Measurements from ENCODE around the gene PFKFB1. TPM values are rescaled to one million over a fixed set of nuclear protein-coding genes. Genes with fewer than 3 reads are reported as not detected.

The PFKFB1 gene
- total RNA-seq, 2 experiments from 2014 or later, result 0.55 to 0.67 TPM

- ChIA-PET CTCF (no interaction called here), POLR2A (no interaction called here)
- Mint-ChIP-seq H3K27me3 (no peaks in the 10 kb centered on the region), H3K27ac (no peak overlapping the region), H3K4me1 (no peaks in the 10 kb centered on the region), H3K9me3 (ENCODE audit: low read depth) (no peaks in the 10 kb centered on the region), H3K36me3 (ENCODE audit: low read depth) (no peaks in the 10 kb centered on the region), H3K4me3 (no peak overlapping the region)
- intact Hi-C loops (cut with DNase I, micrococcal nuclease), result no loop called here
- DNase-seq (no peak), ATAC-seq (no peak)
These were observed 59.1 kb downstream of the PFKFB1 start for GRCh38 chrX:54934890-54935289.

GRCh38 chrX:54934058-54934457 lies 59.9 kb downstream of the PFKFB1 start:
- no peaks in the 10 kb centered on the region for H3K27me3 Mint-ChIP-seq
- POLR2A ChIA-PET, result no interaction called here
- no peaks in the 10 kb centered on the region for H3K9me3 Mint-ChIP-seq (ENCODE audit: low read depth)
- no peak for ATAC-seq
- H3K4me3 Mint-ChIP-seq, result no peak overlapping the region
- no peak for DNase-seq
- CTCF ChIA-PET, result no interaction called here
- H3K27ac Mint-ChIP-seq, result no peak overlapping the region
- H3K36me3 Mint-ChIP-seq (ENCODE audit: low read depth), result no peaks in the 10 kb centered on the region
- no peaks in the 10 kb centered on the region for H3K4me1 Mint-ChIP-seq
- intact Hi-C loops (cut with DNase I, micrococcal nuclease), result no loop called here

GRCh38 chrX:54933150-54933826 lies 60.7 kb downstream of the PFKFB1 start:
- ChIA-PET CTCF (no interaction called here), POLR2A (no interaction called here)
- intact Hi-C loops (cut with DNase I, micrococcal nuclease), result no loop called here

GRCh38 chrX:54931107-54931506 lies 62.9 kb downstream of the PFKFB1 start:
- DNase-seq (no peak), ATAC-seq (no peak)
- Mint-ChIP-seq H3K4me3 (no peak overlapping the region), H3K4me1 (no peaks in the 10 kb centered on the region), H3K27me3 (no peaks in the 10 kb centered on the region), H3K36me3 (ENCODE audit: low read depth) (peaks cover 4% of the 10 kb centered on the region), H3K9me3 (ENCODE audit: low read depth) (no peaks in the 10 kb centered on the region), H3K27ac (no peak overlapping the region)
- intact Hi-C loops (cut with DNase I, micrococcal nuclease), result no loop called here
- CTCF ChIA-PET, result no interaction called here
- POLR2A ChIA-PET, result no interaction called here

More at GRCh38 chrX:54933150-54933826, 60.7 kb downstream of the PFKFB1 start:
- Mint-ChIP-seq H3K9me3 (ENCODE audit: low read depth) (no peaks in the 10 kb centered on the region), H3K4me3 (no peak overlapping the region), H3K27ac (no peak overlapping the region), H3K4me1 (no peaks in the 10 kb centered on the region), H3K27me3 (no peaks in the 10 kb centered on the region), H3K36me3 (ENCODE audit: low read depth) (peaks cover 2% of the 10 kb centered on the region)
- ATAC-seq (no peak), DNase-seq (no peak)

- no peaks in the 10 kb centered on the region for H3K4me1 Mint-ChIP-seq
These were observed 63.5 kb downstream of the PFKFB1 start for GRCh38 chrX:54930291-54931049.

GRCh38 chrX:54928876-54929275 lies 65.1 kb downstream of the PFKFB1 start:
- no peaks in the 10 kb centered on the region for H3K9me3 Mint-ChIP-seq (ENCODE audit: low read depth)
- ChIA-PET POLR2A (no interaction called here), CTCF (no interaction called here)
- DNase-seq (no peak), ATAC-seq (no peak)
- no peak overlapping the region for H3K4me3 Mint-ChIP-seq
- intact Hi-C loops (cut with DNase I, micrococcal nuclease), result no loop called here
- H3K36me3 Mint-ChIP-seq (ENCODE audit: low read depth), result peaks cover 4% of the 10 kb centered on the region
- H3K27ac Mint-ChIP-seq, result no peak overlapping the region
- H3K27me3 Mint-ChIP-seq, result no peaks in the 10 kb centered on the region
- no peaks in the 10 kb centered on the region for H3K4me1 Mint-ChIP-seq

More at GRCh38 chrX:54930291-54931049, 63.5 kb downstream of the PFKFB1 start:
- Mint-ChIP-seq H3K9me3 (ENCODE audit: low read depth) (no peaks in the 10 kb centered on the region), H3K36me3 (ENCODE audit: low read depth) (peaks cover 4% of the 10 kb centered on the region), H3K4me3 (no peak overlapping the region), H3K27me3 (no peaks in the 10 kb centered on the region), H3K27ac (no peak overlapping the region)
- ChIA-PET CTCF (no interaction called here), POLR2A (no interaction called here)
- DNase-seq, result no peak
- intact Hi-C loops (cut with DNase I, micrococcal nuclease), result no loop called here
- no peak for ATAC-seq

- Mint-ChIP-seq H3K9me3 (ENCODE audit: low read depth) (no peaks in the 10 kb centered on the region), H3K4me3 (no peak overlapping the region), H3K36me3 (ENCODE audit: low read depth) (peaks cover 4% of the 10 kb centered on the region), H3K4me1 (no peaks in the 10 kb centered on the region), H3K27me3 (no peaks in the 10 kb centered on the region), H3K27ac (no peak overlapping the region)
- ATAC-seq (no peak), DNase-seq (no peak)
- CTCF ChIA-PET, result no interaction called here
- intact Hi-C loops (cut with DNase I, micrococcal nuclease), result no loop called here
- POLR2A ChIA-PET, result no interaction called here
These were observed 67.0 kb downstream of the PFKFB1 start for GRCh38 chrX:54926978-54927377.

- intact Hi-C loops (cut with DNase I, micrococcal nuclease), result loop anchor here in 1 of 2 experiments (5.0 kb wide), 1 partner anchor 79 kb away; the partner anchor contains the start of gene APEX2
- ChIA-PET CTCF (interaction anchor here (0.6 to 0.7 kb wide), 2 partner anchors 38 to 879 kb away, joined by 3 read pairs; no protein-coding TSS in a partner anchor), POLR2A (no interaction called here)
- Mint-ChIP-seq H3K4me1 (peaks cover 11% of the 10 kb centered on the region), H3K4me3 (no peak overlapping the region), H3K27ac (no peak overlapping the region), H3K36me3 (ENCODE audit: low read depth) (peaks cover 3% of the 10 kb centered on the region), H3K9me3 (ENCODE audit: low read depth) (no peaks in the 10 kb centered on the region), H3K27me3 (no peaks in the 10 kb centered on the region)
- no peak for DNase-seq
- no peak for ATAC-seq
These were observed 70.6 kb downstream of the PFKFB1 start for GRCh38 chrX:54923376-54923775.

- H3K27ac Mint-ChIP-seq, result no peak overlapping the region
- ATAC-seq, result no peak
- no peaks in the 10 kb centered on the region for H3K27me3 Mint-ChIP-seq
- POLR2A ChIA-PET, result no interaction called here
- peak overlapping the region; percentile 79 for H3K4me3 Mint-ChIP-seq
- no peaks in the 10 kb centered on the region for H3K9me3 Mint-ChIP-seq (ENCODE audit: low read depth)
- DNase-seq, result no peak
- peaks cover 11% of the 10 kb centered on the region for H3K4me1 Mint-ChIP-seq
- H3K36me3 Mint-ChIP-seq (ENCODE audit: low read depth), result no peaks in the 10 kb centered on the region
- intact Hi-C loops (cut with DNase I, micrococcal nuclease), result loop anchor here in 1 of 2 experiments (5.0 kb wide), 1 partner anchor 80 kb away; the partner anchor contains the start of gene APEX2
- CTCF ChIA-PET, result interaction anchor here (1.2 kb wide), 1 partner anchor 31 kb away, joined by 5 read pairs; no protein-coding TSS in a partner anchor
These were observed 71.4 kb downstream of the PFKFB1 start for GRCh38 chrX:54922547-54922946.

- peaks cover 11% of the 10 kb centered on the region for H3K4me1 Mint-ChIP-seq
- H3K9me3 Mint-ChIP-seq (ENCODE audit: low read depth), result no peaks in the 10 kb centered on the region
- CTCF ChIA-PET, result interaction anchor here (1.2 kb wide), 1 partner anchor 30 kb away, joined by 5 read pairs; no protein-coding TSS in a partner anchor
- POLR2A ChIA-PET, result no interaction called here
- H3K27ac Mint-ChIP-seq, result peak overlapping the region; percentile 73
- peak overlapping the region; percentile 79 for H3K4me3 Mint-ChIP-seq
- no peaks in the 10 kb centered on the region for H3K27me3 Mint-ChIP-seq
- DNase-seq (peak; percentile 77), ATAC-seq (peak; percentile 88)
- intact Hi-C loops (cut with DNase I, micrococcal nuclease), result loop anchor here in 1 of 2 experiments (1.0 to 5.0 kb wide), 2 partner anchors 81 to 113 kb away; partner anchors contain the start of gene APEX2
- no peaks in the 10 kb centered on the region for H3K36me3 Mint-ChIP-seq (ENCODE audit: low read depth)
These were observed 72.5 kb downstream of the PFKFB1 start for GRCh38 chrX:54921427-54922021.

- no peaks in the 10 kb centered on the region for H3K27me3 Mint-ChIP-seq
- peak; percentile 6 for DNase-seq
- H3K36me3 Mint-ChIP-seq (ENCODE audit: low read depth), result no peaks in the 10 kb centered on the region
- H3K9me3 Mint-ChIP-seq (ENCODE audit: low read depth), result no peaks in the 10 kb centered on the region
- ChIA-PET CTCF (interaction anchor here (1.2 kb wide), 1 partner anchor 29 kb away, joined by 5 read pairs; no protein-coding TSS in a partner anchor), POLR2A (no interaction called here)
- peak within 1 kb of the TSS; percentile 73 for H3K27ac Mint-ChIP-seq
- peak; percentile 39 for ATAC-seq
- H3K4me3 Mint-ChIP-seq, result peak within 1 kb of the TSS; percentile 79
- peaks cover 11% of the 10 kb centered on the region for H3K4me1 Mint-ChIP-seq
- intact Hi-C loops (cut with DNase I, micrococcal nuclease), result loop anchor here in 1 of 2 experiments (1.0 to 5.0 kb wide), 2 partner anchors 81 to 113 kb away; partner anchors contain the start of gene APEX2
These were observed 73.2 kb downstream of the PFKFB1 start, which contains the start of gene TRO for GRCh38 chrX:54920610-54921426. Gene TRO, plus strand, starts transcription at chrX:54920824. Its CDS starts 1,423 bp downstream, at chrX:54922247.

Data from activated CD4-positive, alpha-beta T cell treated with anti-CD3 and anti-CD28 coated beads for 36 hours (primary cell).